ACC112 (cell line): ENCODE data around the gene ARHGEF7.

Experiments used
- H2AFZ ChIP-seq: fragments of 200-600 bp; sonication (generic); one replicate; pipeline ENCODE4 v1.6.0; 2017; ENCODE audit warnings: antibody characterized with exemption, low read length; ENCODE audit not compliant: unreplicated experiment
- H3K27ac ChIP-seq: fragments of 200-600 bp; sonication (generic); 2 replicates; pipeline ENCODE4 v1.5.1; 2014; ENCODE audit warnings: low read depth, mild to moderate bottlenecking, antibody characterized with exemption, low read length, moderate library complexity
- H3K27me3 ChIP-seq: fragments of 200-600 bp; sonication (generic); 2 replicates; pipeline ENCODE4 v1.6.1; 2014; ENCODE audit warnings: mild to moderate bottlenecking, antibody characterized with exemption, low read length, moderate library complexity, mixed read lengths; ENCODE audit not compliant: insufficient read depth
- H3K36me3 ChIP-seq: fragments of 200-600 bp; sonication (generic); 2 replicates; pipeline ENCODE4 v1.6.1; 2016; ENCODE audit warnings: mild to moderate bottlenecking, antibody characterized with exemption, low read length, moderate library complexity, mixed read lengths; ENCODE audit not compliant: insufficient read depth
- H3K4me1 ChIP-seq: fragments of 200-600 bp; sonication (generic); one replicate; pipeline ENCODE4 v1.6.1; 2016; ENCODE audit warnings: low read length, mixed read lengths; ENCODE audit not compliant: insufficient read depth, unreplicated experiment, control insufficient read depth
- H3K4me3 ChIP-seq: fragments of 200-600 bp; sonication (generic); 2 replicates; pipeline ENCODE4 v1.5.1; 2014; ENCODE audit warnings: mild to moderate bottlenecking, low read depth, low read length
- H3K79me2 ChIP-seq: fragments of 200-600 bp; sonication (generic); one replicate; pipeline ENCODE4 v1.6.0; 2016; ENCODE audit warnings: low read length; ENCODE audit not compliant: control insufficient read depth, unreplicated experiment, insufficient read depth

ARHGEF7 gene

DNA sequence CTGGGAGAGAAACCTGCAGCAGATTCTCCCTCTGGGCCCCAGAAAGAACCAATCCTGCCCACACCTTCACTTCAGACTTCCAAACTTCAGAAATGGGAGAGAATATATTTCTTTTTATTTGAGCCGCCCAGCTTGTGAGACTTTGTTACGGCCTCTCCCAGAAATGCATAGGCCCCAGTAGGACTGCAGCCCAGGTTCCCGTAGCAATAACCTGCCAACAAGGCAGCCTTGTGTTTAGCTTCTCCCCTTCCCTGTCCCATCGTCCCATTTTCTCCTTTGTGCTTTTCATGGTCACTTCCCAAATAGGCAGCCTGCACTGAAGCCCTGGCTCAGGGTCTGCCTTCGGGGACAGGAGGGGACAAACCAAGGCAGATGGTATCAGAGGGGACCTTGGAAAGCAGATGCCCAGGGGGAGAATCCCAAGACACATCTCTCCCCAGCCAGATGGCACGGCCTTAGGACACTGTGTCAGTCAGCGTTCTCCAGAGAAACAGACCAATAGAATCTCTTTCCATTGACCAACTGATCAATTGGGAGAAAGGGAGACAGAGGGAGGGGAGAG, 3.7 kb upstream of the ARHGEF7 start:
- Histone ChIP-seq H3K27ac (no peak overlapping the region), H3K27me3 (peaks cover 84% of the 10 kb centered on the region), H3K4me3 (no peak overlapping the region)

DNA sequence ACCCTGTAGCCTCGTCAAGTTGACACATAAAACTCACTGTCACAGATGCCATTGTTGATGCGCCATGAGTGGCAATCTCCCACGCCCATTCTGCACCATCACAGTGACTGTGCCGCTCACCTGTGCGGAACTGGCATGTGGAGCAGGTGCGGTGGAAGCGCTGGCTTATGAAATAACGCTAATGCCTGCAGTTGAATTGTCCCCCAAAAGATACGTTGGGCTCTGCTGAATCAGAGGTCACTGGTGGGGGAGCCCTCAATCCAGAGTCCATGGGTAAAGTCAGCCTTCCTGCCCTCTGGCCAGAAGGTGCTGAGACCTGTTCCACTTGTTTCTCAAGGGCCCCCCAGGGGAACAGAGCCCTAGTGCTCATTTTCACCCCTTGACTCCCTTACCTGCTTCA, 2.9 kb upstream of the ARHGEF7 start:
- H3K27me3 ChIP-seq = peaks cover 84% of the 10 kb centered on the region

More for the DNA sequence above, 3.7 kb upstream of the ARHGEF7 start:
- Histone ChIP-seq H3K79me2 (no peaks in the 10 kb centered on the region), H3K36me3 (no peaks in the 10 kb centered on the region), H2AFZ (no peak overlapping the region), H3K4me1 (peaks cover under 1% of the 10 kb centered on the region)

DNA sequence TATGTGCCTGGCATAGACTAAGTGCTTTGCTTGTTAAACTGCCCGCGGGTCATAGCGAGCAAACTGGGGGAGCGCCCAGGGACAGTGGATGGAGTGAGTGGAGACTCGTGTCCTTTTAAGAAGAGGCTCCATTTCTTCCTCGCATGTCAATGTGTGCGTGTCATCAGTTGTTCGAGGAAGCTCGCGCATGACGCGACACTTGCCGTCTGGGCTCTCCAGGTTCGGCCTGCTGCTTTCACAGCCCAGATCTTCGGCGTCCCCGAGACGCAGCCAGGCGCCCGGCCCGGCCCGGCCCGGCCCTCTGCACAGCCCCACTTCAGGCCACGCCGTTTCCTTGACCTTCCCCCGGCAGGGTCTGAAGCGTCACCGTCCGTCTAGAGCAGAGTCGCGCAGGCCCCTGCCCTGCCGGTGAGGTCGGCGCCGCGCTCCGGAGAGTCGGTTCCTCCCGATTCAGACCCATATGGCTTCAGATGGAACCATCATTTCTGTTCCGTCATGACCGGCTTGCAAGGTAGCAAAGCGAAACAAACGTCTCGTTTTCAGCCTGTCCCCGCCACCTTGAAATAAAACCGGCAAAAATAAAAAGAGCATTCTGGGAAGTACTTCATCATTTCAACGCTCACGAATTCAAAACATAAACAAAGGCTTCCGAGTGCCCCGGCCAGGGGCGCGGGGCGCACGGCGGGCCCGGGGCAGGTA, 599 bp upstream of the ARHGEF7 start:
- no peaks in the 10 kb centered on the region for H3K79me2 ChIP-seq
- peaks cover 91% of the 10 kb centered on the region for H3K27me3 ChIP-seq
- no peaks in the 10 kb centered on the region for H3K36me3 ChIP-seq
- peaks cover 5% of the 10 kb centered on the region for H3K4me1 ChIP-seq
- H3K27ac ChIP-seq = no peak overlapping the region
- peak overlapping the region; percentile 85 for H3K4me3 ChIP-seq
- peak overlapping the region; percentile 96 for H2AFZ ChIP-seq

More for the DNA sequence above, 2.9 kb upstream of the ARHGEF7 start:
- Histone ChIP-seq H3K4me3 (no peak overlapping the region), H3K79me2 (no peaks in the 10 kb centered on the region), H3K36me3 (no peaks in the 10 kb centered on the region), H2AFZ (no peak overlapping the region), H3K4me1 (peaks cover 5% of the 10 kb centered on the region), H3K27ac (no peak overlapping the region)

DNA sequence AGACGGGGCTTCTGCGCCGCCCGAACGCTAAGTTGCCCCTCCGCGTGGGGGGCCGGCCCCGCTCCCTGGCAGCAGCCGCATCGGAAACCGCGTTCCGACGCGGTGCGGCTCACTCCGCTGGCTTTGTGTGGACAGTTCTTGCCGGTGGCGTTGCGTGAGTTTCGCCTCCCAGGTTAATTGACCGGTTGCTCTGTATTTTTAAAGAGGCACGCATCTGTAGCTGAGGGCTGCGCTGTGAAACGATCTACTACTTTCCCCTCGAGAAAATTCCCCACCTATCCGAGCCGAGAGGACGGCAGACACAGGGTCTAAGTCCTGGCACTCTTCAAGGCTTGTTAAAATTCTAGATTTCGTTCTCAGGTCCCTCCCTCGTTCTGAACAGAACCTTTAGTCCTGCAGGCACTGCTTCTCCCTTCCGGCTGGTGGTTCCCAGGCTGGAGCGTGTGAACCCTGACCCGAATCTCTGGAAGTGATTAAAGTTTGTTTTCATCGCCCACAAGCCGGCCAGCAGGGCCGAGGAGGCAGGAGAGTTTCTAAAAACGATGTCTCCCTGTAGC, 933 bp downstream of the ARHGEF7 start:
- peak overlapping the region; percentile 75 for H2AFZ ChIP-seq
- H3K36me3 ChIP-seq = no peaks in the 10 kb centered on the region
- peak overlapping the region; percentile 69 for H3K4me3 ChIP-seq
- peaks cover 77% of the 10 kb centered on the region for H3K27me3 ChIP-seq
- no peaks in the 10 kb centered on the region for H3K79me2 ChIP-seq
- H3K4me1 ChIP-seq = peaks cover 5% of the 10 kb centered on the region
- no peak overlapping the region for H3K27ac ChIP-seq

DNA sequence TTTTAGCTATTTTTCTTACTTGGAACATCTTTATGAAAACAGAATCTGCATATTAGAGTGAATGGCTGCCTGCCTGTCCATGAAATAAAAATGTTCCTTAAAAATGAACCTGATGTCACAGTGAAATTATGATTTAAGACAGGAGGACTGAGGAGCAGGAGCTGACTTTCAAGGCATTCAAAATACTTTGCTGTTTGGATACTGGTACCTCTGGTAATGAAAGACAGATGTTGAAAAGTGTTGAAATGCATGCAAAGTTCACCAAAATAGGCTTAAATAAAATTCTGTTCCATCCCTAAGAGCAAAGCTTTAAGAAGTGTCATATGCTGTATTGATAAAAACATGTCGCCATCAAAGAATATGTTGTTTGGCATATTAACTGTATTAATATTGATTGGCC, 1.7 kb downstream of the ARHGEF7 start:
- H3K27ac ChIP-seq = no peak overlapping the region
- H2AFZ ChIP-seq = no peak overlapping the region
- H3K27me3 ChIP-seq = peaks cover 72% of the 10 kb centered on the region
- H3K36me3 ChIP-seq = no peaks in the 10 kb centered on the region
- peaks cover 5% of the 10 kb centered on the region for H3K4me1 ChIP-seq
- H3K79me2 ChIP-seq = no peaks in the 10 kb centered on the region
- no peak overlapping the region for H3K4me3 ChIP-seq

DNA sequence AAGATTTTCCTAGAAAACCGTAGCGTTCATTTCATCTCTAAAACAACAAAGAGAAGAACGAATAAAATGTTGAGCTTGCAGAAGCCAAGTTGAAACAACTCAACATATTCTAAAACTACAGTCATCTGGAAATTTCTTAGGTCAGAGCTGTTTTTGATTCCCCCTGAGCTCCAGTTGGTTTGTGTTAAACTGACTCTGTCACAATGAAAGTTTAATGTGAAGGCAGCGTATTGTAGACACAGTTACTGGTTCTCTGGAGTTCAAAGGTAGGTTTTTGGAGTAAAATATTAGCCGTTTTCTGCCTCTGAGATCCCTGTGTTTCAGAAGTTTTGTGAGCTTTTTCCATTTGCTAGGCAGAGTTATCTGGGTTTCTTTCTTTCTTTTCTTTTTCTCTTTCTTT, 2.2 kb downstream of the ARHGEF7 start:
- Histone ChIP-seq H3K79me2 (no peaks in the 10 kb centered on the region), H3K36me3 (no peaks in the 10 kb centered on the region), H3K4me3 (no peak overlapping the region), H3K4me1 (peaks cover 5% of the 10 kb centered on the region), H3K27ac (no peak overlapping the region), H2AFZ (no peak overlapping the region), H3K27me3 (peaks cover 68% of the 10 kb centered on the region)

DNA sequence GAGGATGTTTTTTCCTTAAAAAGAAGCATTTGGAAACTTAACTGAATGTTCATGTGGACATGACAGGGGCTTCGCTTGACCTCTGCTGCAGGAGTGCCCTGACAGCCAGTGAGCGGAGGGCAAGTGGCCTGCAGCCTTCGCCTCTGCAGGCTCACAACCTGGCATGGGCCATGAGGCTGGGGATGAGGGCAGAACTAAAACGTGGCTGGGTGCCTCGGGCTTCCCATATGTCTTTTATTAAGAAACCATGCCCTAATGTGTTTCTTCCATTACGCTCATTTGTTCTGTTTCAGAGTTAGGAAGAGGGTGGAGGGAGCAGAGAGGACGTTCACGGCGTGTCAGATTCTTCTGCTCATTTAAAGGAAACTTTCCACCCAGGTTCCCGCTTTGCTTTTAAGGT, 2.9 kb downstream of the ARHGEF7 start:
- H3K4me3 ChIP-seq = no peak overlapping the region
- H3K36me3 ChIP-seq = no peaks in the 10 kb centered on the region
- H3K27me3 ChIP-seq = peaks cover 65% of the 10 kb centered on the region
- H2AFZ ChIP-seq = no peak overlapping the region
- H3K27ac ChIP-seq = no peak overlapping the region
- H3K4me1 ChIP-seq = peaks cover 5% of the 10 kb centered on the region
- no peaks in the 10 kb centered on the region for H3K79me2 ChIP-seq

DNA sequence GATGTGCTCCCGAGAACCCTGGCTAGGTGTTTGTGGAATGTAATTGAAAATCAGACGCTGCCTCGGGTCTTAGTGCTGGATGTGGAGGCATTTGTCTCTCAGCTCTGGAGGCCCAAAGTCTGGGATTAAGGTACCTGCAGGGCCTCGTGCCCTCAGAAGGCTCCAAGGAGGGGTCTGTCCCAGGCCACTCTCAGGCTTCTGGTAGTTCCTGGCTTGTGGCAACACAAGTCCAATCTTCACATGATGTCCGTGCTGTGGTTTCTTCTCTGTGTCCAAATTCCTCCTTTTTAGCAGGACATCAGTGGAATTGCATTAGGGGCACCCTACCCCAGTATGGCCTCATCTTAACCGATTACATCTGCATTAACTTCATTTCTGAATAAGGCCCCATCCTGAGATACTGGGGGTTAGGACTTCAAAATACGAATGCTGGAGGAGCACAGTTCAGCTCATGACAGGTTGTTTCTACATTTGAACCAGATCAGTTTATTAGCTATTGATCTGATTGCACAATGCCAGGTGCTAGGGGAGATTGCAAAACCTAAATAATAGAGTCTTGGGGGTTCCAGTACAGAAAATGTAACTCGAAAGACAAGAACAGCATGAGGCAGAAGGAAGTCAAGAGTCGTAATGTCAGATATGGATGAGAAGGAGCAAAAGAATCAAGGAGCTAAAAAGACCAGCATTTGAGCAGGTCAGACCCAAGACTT, 3.9 kb downstream of the ARHGEF7 start:
- no peak overlapping the region for H3K27ac ChIP-seq
- peaks cover 54% of the 10 kb centered on the region for H3K27me3 ChIP-seq
- H3K36me3 ChIP-seq = no peaks in the 10 kb centered on the region
- peaks cover 5% of the 10 kb centered on the region for H3K4me1 ChIP-seq
- H3K4me3 ChIP-seq = no peak overlapping the region
- H3K79me2 ChIP-seq = no peaks in the 10 kb centered on the region
- no peak overlapping the region for H2AFZ ChIP-seq

DNA sequence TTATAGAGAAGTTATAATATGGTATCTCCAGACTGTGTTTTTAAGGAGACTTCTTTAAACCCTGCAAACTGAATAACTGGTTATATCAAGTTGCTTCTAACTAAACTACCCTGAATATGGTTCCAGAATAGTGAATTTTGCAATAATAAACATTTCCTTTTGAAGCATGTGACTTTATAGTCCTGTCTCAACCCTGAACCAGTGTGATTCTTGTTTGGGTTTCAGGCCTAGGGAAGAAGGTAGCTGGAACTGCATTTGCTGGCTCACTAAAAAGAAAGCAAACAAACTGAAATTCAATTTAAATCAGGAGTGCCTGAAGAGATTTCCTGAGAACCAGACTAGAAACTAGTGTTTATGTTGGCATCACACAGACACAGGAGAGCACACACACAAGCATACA, 4.9 kb downstream of the ARHGEF7 start:
- Histone ChIP-seq H3K36me3 (no peaks in the 10 kb centered on the region), H3K79me2 (no peaks in the 10 kb centered on the region), H3K4me1 (peaks cover 5% of the 10 kb centered on the region), H3K27ac (no peak overlapping the region), H3K4me3 (no peak overlapping the region), H3K27me3 (peaks cover 46% of the 10 kb centered on the region), H2AFZ (no peak overlapping the region)

DNA sequence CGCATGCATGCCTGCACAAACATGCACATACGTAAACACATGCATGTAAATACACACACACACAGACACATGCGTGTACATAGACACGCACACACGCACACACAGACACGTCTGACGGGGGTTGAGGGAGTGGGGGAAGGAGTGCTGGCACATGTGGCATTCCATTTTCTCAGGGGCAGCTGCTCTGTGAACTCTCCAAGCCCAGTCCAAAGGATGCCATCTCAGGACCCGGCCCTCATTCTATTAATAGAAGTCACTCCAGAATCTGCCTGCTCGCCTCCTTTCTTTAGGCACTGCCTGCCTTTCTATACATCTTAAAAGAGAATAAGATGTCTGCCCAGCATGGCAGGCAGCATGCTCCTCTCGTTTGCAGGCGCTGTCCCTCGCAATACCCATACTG, 5.3 kb downstream of the ARHGEF7 start:
- peaks cover 47% of the 10 kb centered on the region for H3K27me3 ChIP-seq
- H3K27ac ChIP-seq = no peak overlapping the region
- H3K36me3 ChIP-seq = no peaks in the 10 kb centered on the region

More for the DNA sequence above, 5.3 kb downstream of the ARHGEF7 start:
- H3K4me1 ChIP-seq = peaks cover 5% of the 10 kb centered on the region
- H3K79me2 ChIP-seq = no peaks in the 10 kb centered on the region
- no peak overlapping the region for H3K4me3 ChIP-seq
- no peak overlapping the region for H2AFZ ChIP-seq
